ENCODE measurements around the gene KCTD5.
A peak's percentile ranks its signal among the peaks of the same experiment; 100 is the strongest.
"Not testable (repeated sequence)": the region's sequence is repeated elsewhere in the genome, so short reads cannot be mapped to it uniquely, and the experiment has no call there.

Gene KCTD5

GRCh38 chr16:2720719-2721633, 38.7 kb downstream of the KCTD5 start:
- under 1% methylated on average over 49 of the region's 99 CpGs for WGBS (ENCODE audit: insufficient coverage)
- Histone ChIP-seq H3K27me3 (replicated peaks in 2 of 5; ENCODE audit: control insufficient read depth in 4 of 5, insufficient read depth in 5 of 5, low read length in 4 of 5) (peaks cover 0 to 5% (median 0%) of the 10 kb centered on the region in 5 experiments), H3K4me1 (ENCODE audit: control extremely low read depth in 1 of 4, control insufficient read depth in 4 of 4, insufficient read depth in 4 of 4, low read length in 3 of 4) (peaks cover 0 to 38% (median 29%) of the 10 kb centered on the region in 4 experiments), H3K36me3 (ENCODE audit: control insufficient read depth in 4 of 4, insufficient read depth in 4 of 4, low read length in 3 of 4) (no peaks in the 10 kb centered on the region), H3K9me3 (ENCODE audit: control extremely low read depth in 1 of 5, control insufficient read depth in 4 of 5, insufficient read depth in 2 of 5, low read depth in 1 of 5, low read length in 4 of 5) (no peaks in the 10 kb centered on the region), H3K4me3 (ENCODE audit: control insufficient read depth in 1 of 7, extremely low read depth in 1 of 7, insufficient read depth in 4 of 7, low read depth in 2 of 7, low read length in 6 of 7) (peak overlapping the region; percentile 32 to 81 (median 60)), H3K27ac (ENCODE audit: insufficient read depth in 1 of 2, low read depth in 1 of 2, low read length in 2 of 2, poor library complexity in 1 of 2, severe bottlenecking in 2 of 2) (peak overlapping the region in 1 of 2 experiments; percentile 49)
- ChIA-PET CTCF (no interaction called here), POLR2A (interaction anchor here (1.0 kb wide), 1 partner anchor 34 kb away, joined by 3 read pairs; no protein-coding TSS in a partner anchor)
- DNase-seq, result peak; percentile 92 to 95 (median 94)

DNA sequence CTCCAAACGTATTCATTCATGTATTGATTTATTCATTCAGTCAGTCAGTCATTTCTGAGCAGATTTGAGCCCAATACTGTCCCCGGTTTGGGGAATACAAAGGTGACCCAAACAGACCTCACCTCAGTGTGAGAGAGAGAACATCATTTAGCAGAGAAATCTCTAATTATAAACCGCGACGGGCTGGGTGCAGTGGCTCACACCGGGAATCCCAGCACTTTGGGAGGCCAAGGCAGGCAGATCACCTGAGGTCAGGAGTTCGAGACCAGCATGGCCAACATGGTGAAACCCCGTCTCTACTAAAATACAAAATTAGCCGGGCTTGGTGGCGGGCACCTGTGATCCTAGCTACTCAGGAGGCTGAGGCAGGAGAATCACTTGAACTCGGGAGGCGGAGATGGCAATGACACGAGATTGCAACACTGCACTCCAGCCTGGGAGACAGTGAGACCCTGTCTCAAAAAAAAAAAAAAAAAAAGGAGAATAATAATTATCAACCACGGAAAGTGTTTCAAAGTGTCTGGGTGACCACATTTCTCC, 39.4 kb downstream of the KCTD5 start:
- peak overlapping the region in 6 of 7 experiments; percentile 35 to 81 (median 62) for H3K4me3 ChIP-seq (ENCODE audit: control insufficient read depth in 1 of 7, extremely low read depth in 1 of 7, insufficient read depth in 4 of 7, low read depth in 2 of 7, low read length in 6 of 7)

GRCh38 chr16:2724088-2724676, 41.9 kb downstream of the KCTD5 start:
- no peak for DNase-seq
- WGBS (ENCODE audit: insufficient coverage), result 91% methylated on average over 4 of the region's 7 CpGs

More for the DNA sequence above, 39.4 kb downstream of the KCTD5 start:
- H3K36me3 ChIP-seq (ENCODE audit: control insufficient read depth in 4 of 4, insufficient read depth in 4 of 4, low read length in 3 of 4); CTCF ChIA-PET; DNase-seq; H3K27me3 ChIP-seq (replicated peaks in 2 of 5; ENCODE audit: control insufficient read depth in 4 of 5, insufficient read depth in 5 of 5, low read length in 4 of 5); H3K9me3 ChIP-seq (ENCODE audit: control extremely low read depth in 1 of 5, control insufficient read depth in 4 of 5, insufficient read depth in 2 of 5, low read depth in 1 of 5, low read length in 4 of 5); H3K27ac ChIP-seq (ENCODE audit: insufficient read depth in 1 of 2, low read depth in 1 of 2, low read length in 2 of 2, poor library complexity in 1 of 2, severe bottlenecking in 2 of 2): not testable (repeated sequence)
- POLR2A ChIA-PET, result interaction anchor here (1.3 kb wide), 1 partner anchor 35 kb away, joined by 4 read pairs; no protein-coding TSS in a partner anchor
- peaks cover 0 to 33% (median 25%) of the 10 kb centered on the region in 4 experiments for H3K4me1 ChIP-seq (ENCODE audit: control extremely low read depth in 1 of 4, control insufficient read depth in 4 of 4, insufficient read depth in 4 of 4, low read length in 3 of 4)
- WGBS (ENCODE audit: insufficient coverage), result 41% methylated on average over 10 of the region's 14 CpGs

GRCh38 chr16:2724816-2725348, 42.6 kb downstream of the KCTD5 start:
- CTCF ChIA-PET, result interaction anchor here (1.1 kb wide), 1 partner anchor 38 kb away, joined by 3 read pairs; no protein-coding TSS in a partner anchor
- Histone ChIP-seq H3K9me3 (ENCODE audit: control extremely low read depth in 1 of 5, control insufficient read depth in 4 of 5, insufficient read depth in 2 of 5, low read depth in 1 of 5, low read length in 4 of 5) (no peaks in the 10 kb centered on the region), H3K36me3 (ENCODE audit: control insufficient read depth in 4 of 4, insufficient read depth in 4 of 4, low read length in 3 of 4) (no peaks in the 10 kb centered on the region), H3K27ac (ENCODE audit: insufficient read depth in 1 of 2, low read depth in 1 of 2, low read length in 2 of 2, poor library complexity in 1 of 2, severe bottlenecking in 2 of 2) (no peak overlapping the region), H3K4me3 (ENCODE audit: control insufficient read depth in 1 of 7, extremely low read depth in 1 of 7, insufficient read depth in 4 of 7, low read depth in 2 of 7, low read length in 6 of 7) (no peak overlapping the region), H3K4me1 (ENCODE audit: control extremely low read depth in 1 of 4, control insufficient read depth in 4 of 4, insufficient read depth in 4 of 4, low read length in 3 of 4) (peaks cover 0 to 11% (median 11%) of the 10 kb centered on the region in 4 experiments), H3K27me3 (replicated peaks in 2 of 5; ENCODE audit: control insufficient read depth in 4 of 5, insufficient read depth in 5 of 5, low read length in 4 of 5) (peaks cover 0 to 5% (median 0%) of the 10 kb centered on the region in 5 experiments)
- no peak for DNase-seq
- WGBS (ENCODE audit: insufficient coverage), result 89% methylated on average over 15 of the region's 16 CpGs
- POLR2A ChIA-PET, result interaction anchor here (0.6 to 0.8 kb wide), 2 partner anchors 12 to 1144 kb away, joined by 3 to 6 read pairs; no protein-coding TSS in a partner anchor

More at GRCh38 chr16:2724088-2724676, 41.9 kb downstream of the KCTD5 start:
- no peaks in the 10 kb centered on the region for H3K36me3 ChIP-seq (ENCODE audit: control insufficient read depth in 4 of 4, insufficient read depth in 4 of 4, low read length in 3 of 4)
- no peak overlapping the region for H3K27ac ChIP-seq (ENCODE audit: insufficient read depth in 1 of 2, low read depth in 1 of 2, low read length in 2 of 2, poor library complexity in 1 of 2, severe bottlenecking in 2 of 2)
- ChIA-PET POLR2A (interaction anchor here (0.6 to 0.8 kb wide), 3 partner anchors 13 to 1144 kb away, joined by 3 to 6 read pairs (median 3); no protein-coding TSS in a partner anchor), CTCF (interaction anchor here (1.1 to 1.2 kb wide), 2 partner anchors 34 to 37 kb away, joined by 3 read pairs; no protein-coding TSS in a partner anchor)
- H3K4me3 ChIP-seq (ENCODE audit: control insufficient read depth in 1 of 7, extremely low read depth in 1 of 7, insufficient read depth in 4 of 7, low read depth in 2 of 7, low read length in 6 of 7), result no peak overlapping the region
- peaks cover 0 to 17% (median 12%) of the 10 kb centered on the region in 4 experiments for H3K4me1 ChIP-seq (ENCODE audit: control extremely low read depth in 1 of 4, control insufficient read depth in 4 of 4, insufficient read depth in 4 of 4, low read length in 3 of 4)
- no peaks in the 10 kb centered on the region for H3K9me3 ChIP-seq (ENCODE audit: control extremely low read depth in 1 of 5, control insufficient read depth in 4 of 5, insufficient read depth in 2 of 5, low read depth in 1 of 5, low read length in 4 of 5)
- peaks cover 0 to 5% (median 0%) of the 10 kb centered on the region in 5 experiments for H3K27me3 ChIP-seq (replicated peaks in 2 of 5; ENCODE audit: control insufficient read depth in 4 of 5, insufficient read depth in 5 of 5, low read length in 4 of 5)

DNA sequence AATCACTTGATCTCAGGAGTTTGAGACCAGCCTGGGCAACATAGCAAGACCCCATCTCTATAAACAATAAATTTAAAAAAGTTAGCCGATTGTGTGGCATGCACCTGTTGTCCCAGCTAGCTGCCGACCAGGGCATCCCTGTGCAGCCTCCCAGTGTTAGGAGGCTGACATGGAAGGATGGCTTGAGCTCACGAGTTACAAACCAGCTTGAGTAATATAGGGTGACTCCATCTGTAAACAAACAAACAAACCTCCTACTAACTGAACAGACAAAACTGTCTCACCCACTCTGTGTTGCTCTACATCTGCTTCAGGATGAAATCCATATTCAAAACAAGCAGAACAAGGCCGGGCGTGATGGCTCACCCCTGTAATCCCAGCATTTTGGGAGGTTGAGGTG, 44.6 kb downstream of the KCTD5 start:
- no peak overlapping the region for H3K4me3 ChIP-seq (ENCODE audit: control insufficient read depth in 1 of 7, extremely low read depth in 1 of 7, insufficient read depth in 4 of 7, low read depth in 2 of 7, low read length in 6 of 7)
- whole genome bisulfite sequencing (ENCODE audit: insufficient coverage), result 100% methylated on average over 4 of the region's 5 CpGs

DNA sequence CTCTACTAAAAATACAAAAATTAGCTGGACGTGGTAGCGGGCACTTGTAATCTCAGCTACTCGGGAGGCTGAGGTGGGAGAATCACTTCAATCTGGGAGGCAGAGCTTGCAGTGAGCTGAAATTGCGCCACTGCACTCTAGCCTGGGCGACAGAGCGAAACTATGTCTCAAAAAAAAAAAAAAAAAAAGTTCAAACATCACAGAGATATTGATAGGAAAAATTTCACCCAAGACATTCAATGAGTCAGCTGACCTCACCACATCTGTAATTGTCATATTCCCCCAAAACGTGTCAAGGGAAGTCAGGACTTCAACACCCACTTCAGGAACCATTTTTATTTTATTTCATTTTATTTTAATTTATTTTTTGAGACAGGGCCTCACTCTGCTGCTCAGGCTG, 45.7 kb downstream of the KCTD5 start:
- peaks cover 0 to 5% (median 2%) of the 10 kb centered on the region in 5 experiments for H3K27me3 ChIP-seq (replicated peaks in 2 of 5; ENCODE audit: control insufficient read depth in 4 of 5, insufficient read depth in 5 of 5, low read length in 4 of 5)
- H3K9me3 ChIP-seq (ENCODE audit: control extremely low read depth in 1 of 5, control insufficient read depth in 4 of 5, insufficient read depth in 2 of 5, low read depth in 1 of 5, low read length in 4 of 5), result no peaks in the 10 kb centered on the region
- no peak overlapping the region for H3K4me3 ChIP-seq (ENCODE audit: control insufficient read depth in 1 of 7, extremely low read depth in 1 of 7, insufficient read depth in 4 of 7, low read depth in 2 of 7, low read length in 6 of 7)
- WGBS (ENCODE audit: insufficient coverage), result 88% methylated on average over 4 of the region's 7 CpGs
- ChIA-PET POLR2A (no interaction called here), CTCF (interaction anchor here (0.7 kb wide), 1 partner anchor 63 kb away, joined by 3 read pairs; no protein-coding TSS in a partner anchor)
- no peak for DNase-seq
- H3K27ac ChIP-seq (ENCODE audit: insufficient read depth in 1 of 2, low read depth in 1 of 2, low read length in 2 of 2, poor library complexity in 1 of 2, severe bottlenecking in 2 of 2), result no peak overlapping the region
- H3K36me3 ChIP-seq (ENCODE audit: control insufficient read depth in 4 of 4, insufficient read depth in 4 of 4, low read length in 3 of 4), result no peaks in the 10 kb centered on the region
- no peaks in the 10 kb centered on the region for H3K4me1 ChIP-seq (ENCODE audit: control extremely low read depth in 1 of 4, control insufficient read depth in 4 of 4, insufficient read depth in 4 of 4, low read length in 3 of 4)

More for the DNA sequence above, 44.6 kb downstream of the KCTD5 start:
- POLR2A ChIA-PET, result no interaction called here
- no peaks in the 10 kb centered on the region for H3K9me3 ChIP-seq (ENCODE audit: control extremely low read depth in 1 of 5, control insufficient read depth in 4 of 5, insufficient read depth in 2 of 5, low read depth in 1 of 5, low read length in 4 of 5)
- H3K27ac ChIP-seq (ENCODE audit: insufficient read depth in 1 of 2, low read depth in 1 of 2, low read length in 2 of 2, poor library complexity in 1 of 2, severe bottlenecking in 2 of 2), result no peak overlapping the region
- H3K27me3 ChIP-seq (replicated peaks in 2 of 5; ENCODE audit: control insufficient read depth in 4 of 5, insufficient read depth in 5 of 5, low read length in 4 of 5), result peaks cover 0 to 5% (median 2%) of the 10 kb centered on the region in 5 experiments
- CTCF ChIA-PET, result no interaction called here
- H3K36me3 ChIP-seq (ENCODE audit: control insufficient read depth in 4 of 4, insufficient read depth in 4 of 4, low read length in 3 of 4), result no peaks in the 10 kb centered on the region
- DNase-seq, result no peak
- H3K4me1 ChIP-seq (ENCODE audit: control extremely low read depth in 1 of 4, control insufficient read depth in 4 of 4, insufficient read depth in 4 of 4, low read length in 3 of 4), result peaks cover 0 to 2% (median 1%) of the 10 kb centered on the region in 4 experiments

Data from common myeloid progenitor, CD34-positive (primary cell).